Hepatocyte (in vitro differentiated cells): ENCODE data around the gene IL1RL2. TPM values are rescaled to one million over a fixed set of nuclear protein-coding genes. Genes with fewer than 3 reads are reported as not detected.

Experiments
- DNase-seq: peaks from one replicate; pipeline ENCODE4 v3.0.0-alpha.2; 2016; ENCODE audit warnings: low spot score
- H2AFZ ChIP-seq: fragments of 200-600 bp; sonication (generic); 2 replicates; pipeline ENCODE4 v1.6.0; 2016; ENCODE audit warnings: antibody characterized with exemption, mild to moderate bottlenecking
- H3K27ac ChIP-seq: fragments of 200-600 bp; sonication (generic); 2 replicates; pipeline ENCODE4 v1.5.1; 2016; ENCODE audit warnings: mild to moderate bottlenecking
- H3K27me3 ChIP-seq: fragments of 200-600 bp; sonication (generic); 2 replicates; pipeline ENCODE4 v1.6.1; 2016
- H3K36me3 ChIP-seq: fragments of 200-600 bp; sonication (generic); replicated peaks from 2 replicates; pipeline ENCODE4 v1.5.1; 2016; ENCODE audit warnings: low read depth; ENCODE audit not compliant: insufficient read depth
- H3K4me1 ChIP-seq: fragments of 200-600 bp; sonication (generic); 2 replicates; pipeline ENCODE4 v1.5.1; 2016; ENCODE audit warnings: mild to moderate bottlenecking, moderate library complexity; ENCODE audit not compliant: insufficient read depth
- H3K4me2 ChIP-seq: fragments of 200-600 bp; sonication (generic); 2 replicates; pipeline ENCODE4 v1.6.0; 2016
- H3K4me3 ChIP-seq: fragments of 200-600 bp; sonication (generic); 2 replicates; pipeline ENCODE4 v1.5.1; 2016; ENCODE audit warnings: mild to moderate bottlenecking
- H3K79me2 ChIP-seq: fragments of 200-600 bp; sonication (generic); 2 replicates; pipeline ENCODE4 v1.6.0; 2017; ENCODE audit warnings: mild to moderate bottlenecking
- H3K9me2 ChIP-seq: fragments of 200-600 bp; sonication (generic); replicated peaks from 2 replicates; pipeline ENCODE4 v1.6.0; 2017; ENCODE audit warnings: mild to moderate bottlenecking; ENCODE audit not compliant: insufficient read depth
- H3K9me3 ChIP-seq: fragments of 200-600 bp; sonication (generic); 2 replicates; pipeline ENCODE4 v1.5.1; 2016; ENCODE audit warnings: low read depth, mild to moderate bottlenecking
- H4K20me1 ChIP-seq: fragments of 200-600 bp; sonication (generic); 2 replicates; pipeline ENCODE4 v1.6.0; 2016; ENCODE audit warnings: mild to moderate bottlenecking; ENCODE audit not compliant: insufficient read depth, poor library complexity, severe bottlenecking
- EZH2 ChIP-seq: fragments of 200-600 bp; sonication (generic); IDR thresholded peaks from 2 replicates; pipeline ENCODE4 v1.6.1; 2016; ENCODE audit warnings: antibody characterized with exemption, mild to moderate bottlenecking, borderline replicate concordance
- EZH2phosphoT487 ChIP-seq: fragments of 200-600 bp; sonication (generic); IDR thresholded peaks from one replicate; pipeline ENCODE4 v1.6.1; 2018; ENCODE audit warnings: antibody characterized with exemption, mild to moderate bottlenecking, low read depth, moderate library complexity; ENCODE audit not compliant: unreplicated experiment, severe bottlenecking
- WGBS: methylation state at CpG from one replicate; pipeline ENCODE4 v1.1.6; 2016; ENCODE audit warnings: low lambda C conversion rate; ENCODE audit errors: missing lambda C conversion rate; 5-methylcytosine and 5-hydroxymethylcytosine counted together
- polyA plus RNA-seq: library from polyadenylated mRNA; unstranded; fragments of >200 nt; fragmentation: Nextera tagmentation; extraction: Ambion mirVana; gene quantifications from 2 replicates; pipeline ENCODE4 v1.2.1, GENCODE V29; 2016
- total RNA-seq: library from RNA; depleted of rRNA; stranded (reverse); fragments of >200 nt; gene quantifications from 2 replicates; pipeline ENCODE4 v1.2.3, GENCODE V29; 2014
- TF ChIP-seq, protein P1 (sequence below): fragments of 200-600 bp; sonication (generic); IDR thresholded peaks from 2 replicates; pipeline ENCODE4 v1.5.1; 2016; ENCODE audit warnings: antibody characterized with exemption, mild to moderate bottlenecking; ENCODE audit not compliant: poor library complexity

Gene IL1RL2
- total and polyA plus RNA-seq, 2 experiments from 2014 or later = 1.3 TPM; not detected in 1

DNA sequence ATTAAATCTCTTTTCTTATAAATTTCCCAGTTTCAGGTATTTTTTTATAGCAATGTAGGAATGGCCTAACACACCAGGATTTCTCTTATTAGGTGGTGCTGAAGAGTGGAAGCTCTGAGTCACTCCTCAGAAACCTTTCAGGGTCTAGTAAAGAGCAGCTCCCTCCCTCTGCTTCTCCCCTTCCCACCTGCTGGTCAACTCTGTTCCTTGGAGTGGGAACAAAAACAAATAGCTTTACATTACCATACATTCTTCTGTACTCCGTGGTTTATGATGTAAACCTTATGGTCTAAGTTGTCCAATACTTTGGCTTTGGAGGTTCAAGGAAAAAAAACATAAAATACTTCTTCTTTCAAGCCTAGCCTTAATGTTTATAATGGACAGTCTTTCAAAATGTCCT is 47.0 kb upstream of the IL1RL2 start:
- no peak overlapping the region for H3K27ac ChIP-seq
- H3K36me3 ChIP-seq = no peaks in the 10 kb centered on the region
- H3K9me2 ChIP-seq = no peaks in the 10 kb centered on the region
- DNase-seq = no peak
- no peak overlapping the region for H3K4me3 ChIP-seq
- no peak overlapping the region for H3K4me2 ChIP-seq
- peaks cover 17% of the 10 kb centered on the region for H3K4me1 ChIP-seq
- H3K79me2 ChIP-seq = peaks cover 21% of the 10 kb centered on the region
- no peaks in the 10 kb centered on the region for H3K27me3 ChIP-seq
- H3K9me3 ChIP-seq = no peaks in the 10 kb centered on the region
- no peak overlapping the region for H2AFZ ChIP-seq
- 35% methylated on average over 1 of the region's 1 CpG for WGBS
- no peaks in the 10 kb centered on the region for H4K20me1 ChIP-seq
- TF ChIP-seq EZH2 (no peak), EZH2phosphoT487 (no peak)
- TF ChIP-seq, protein P1, sequence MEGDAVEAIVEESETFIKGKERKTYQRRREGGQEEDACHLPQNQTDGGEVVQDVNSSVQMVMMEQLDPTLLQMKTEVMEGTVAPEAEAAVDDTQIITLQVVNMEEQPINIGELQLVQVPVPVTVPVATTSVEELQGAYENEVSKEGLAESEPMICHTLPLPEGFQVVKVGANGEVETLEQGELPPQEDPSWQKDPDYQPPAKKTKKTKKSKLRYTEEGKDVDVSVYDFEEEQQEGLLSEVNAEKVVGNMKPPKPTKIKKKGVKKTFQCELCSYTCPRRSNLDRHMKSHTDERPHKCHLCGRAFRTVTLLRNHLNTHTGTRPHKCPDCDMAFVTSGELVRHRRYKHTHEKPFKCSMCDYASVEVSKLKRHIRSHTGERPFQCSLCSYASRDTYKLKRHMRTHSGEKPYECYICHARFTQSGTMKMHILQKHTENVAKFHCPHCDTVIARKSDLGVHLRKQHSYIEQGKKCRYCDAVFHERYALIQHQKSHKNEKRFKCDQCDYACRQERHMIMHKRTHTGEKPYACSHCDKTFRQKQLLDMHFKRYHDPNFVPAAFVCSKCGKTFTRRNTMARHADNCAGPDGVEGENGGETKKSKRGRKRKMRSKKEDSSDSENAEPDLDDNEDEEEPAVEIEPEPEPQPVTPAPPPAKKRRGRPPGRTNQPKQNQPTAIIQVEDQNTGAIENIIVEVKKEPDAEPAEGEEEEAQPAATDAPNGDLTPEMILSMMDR = no peak

DNA sequence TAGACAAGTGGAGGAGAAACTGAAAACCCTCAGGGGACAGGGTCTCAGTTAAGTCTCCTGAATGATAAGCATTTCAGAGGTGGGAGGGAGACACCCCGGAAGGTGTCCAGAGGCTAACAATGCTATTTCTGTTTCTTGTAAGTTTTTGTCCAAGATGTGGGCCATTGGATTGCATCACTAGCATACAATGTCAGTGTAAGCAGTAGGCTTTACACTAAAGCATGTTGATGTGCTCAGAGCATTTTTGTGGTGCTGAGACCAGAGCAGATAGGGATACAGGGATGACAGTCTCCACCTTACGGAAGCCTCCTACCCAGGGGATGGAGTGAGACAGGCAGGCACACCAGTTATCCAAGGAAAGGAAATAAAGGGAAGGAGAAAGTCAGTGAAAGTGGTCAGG is 46.4 kb upstream of the IL1RL2 start:
- Histone ChIP-seq H3K27me3 (no peaks in the 10 kb centered on the region), H3K4me1 (peaks cover 17% of the 10 kb centered on the region), H3K27ac (peak overlapping the region; percentile 98), H3K9me3 (no peaks in the 10 kb centered on the region), H3K36me3 (no peaks in the 10 kb centered on the region), H2AFZ (no peak overlapping the region), H4K20me1 (no peaks in the 10 kb centered on the region), H3K9me2 (no peaks in the 10 kb centered on the region), H3K79me2 (peaks cover 26% of the 10 kb centered on the region), H3K4me3 (no peak overlapping the region), H3K4me2 (no peak overlapping the region)
- 79% methylated on average over 2 of the region's 2 CpGs for WGBS
- no peak for DNase-seq
- no peak for TF ChIP-seq EZH2
- TF ChIP-seq, protein P1 = no peak
- no peak for TF ChIP-seq EZH2phosphoT487

DNA sequence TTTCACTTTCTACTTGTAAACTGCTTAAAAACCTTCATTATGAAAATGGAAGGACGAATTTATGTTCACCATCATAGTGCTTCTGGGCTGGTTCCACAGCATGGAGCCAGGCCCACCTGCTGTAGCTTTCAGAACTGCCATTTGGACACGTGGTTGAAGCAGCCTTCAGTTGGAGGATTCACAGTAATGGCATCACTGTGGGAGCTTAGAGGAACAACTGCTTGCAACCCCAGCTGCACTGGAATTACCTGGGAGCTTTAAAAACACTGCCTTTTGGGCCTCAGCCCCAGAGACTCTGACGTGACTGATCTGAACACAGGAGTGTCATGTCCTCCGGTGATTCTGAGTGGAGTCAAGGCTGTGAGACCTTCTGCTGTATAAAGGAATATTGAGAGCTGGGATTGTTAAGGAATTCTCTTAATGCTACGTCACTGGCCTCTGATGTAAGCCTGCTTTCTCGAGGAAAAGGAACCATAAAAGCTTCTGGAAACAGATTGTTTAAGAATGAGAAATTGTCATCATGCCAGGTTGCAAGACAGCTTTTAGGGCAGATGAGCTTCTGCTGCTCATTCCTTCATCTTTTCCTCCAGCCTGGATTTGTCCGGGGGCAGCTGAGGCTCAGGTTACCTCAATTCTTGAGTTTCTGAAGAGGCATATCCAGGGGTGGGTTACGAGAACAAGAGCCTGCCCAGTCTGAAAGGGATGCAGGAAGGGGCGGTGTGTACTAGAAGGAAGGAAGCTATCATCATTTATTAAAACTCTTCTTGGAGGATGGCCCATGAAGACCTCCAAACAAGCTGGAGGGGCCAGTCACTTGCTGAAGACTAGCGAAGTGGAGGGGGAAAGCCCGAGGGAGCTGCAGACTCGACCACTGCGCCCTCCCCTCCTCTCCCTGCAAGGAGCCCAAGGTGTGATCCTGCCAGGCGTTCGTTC is 45.5 kb upstream of the IL1RL2 start:
- Histone ChIP-seq H2AFZ (no peak overlapping the region), H3K4me1 (peaks cover 17% of the 10 kb centered on the region), H3K9me3 (peaks cover 4% of the 10 kb centered on the region), H3K27me3 (no peaks in the 10 kb centered on the region), H4K20me1 (no peaks in the 10 kb centered on the region), H3K36me3 (no peaks in the 10 kb centered on the region), H3K27ac (peak overlapping the region; percentile 98), H3K4me2 (peak overlapping the region; percentile 92), H3K9me2 (no peaks in the 10 kb centered on the region), H3K79me2 (peaks cover 35% of the 10 kb centered on the region), H3K4me3 (peak overlapping the region; percentile 77)
- WGBS = 67% methylated on average over 15 of the region's 15 CpGs
- TF ChIP-seq EZH2phosphoT487 (no peak), EZH2 (no peak)
- TF ChIP-seq, protein P1 = no peak
- DNase-seq = peak; percentile 75
